Natural killer cell (primary cell): ENCODE measurements around the gene TCF7L2. TPM values are rescaled to one million over a fixed set of nuclear protein-coding genes. Genes with fewer than 3 reads are reported as not detected.
A peak's percentile ranks its signal among the peaks of the same experiment; 100 is the strongest.

Experiments
- ATAC-seq, 3 donors: fragments of 150-1000 bp in 2 of 3; fragments of 200-7000 bp in 1 of 3; cut with Tn5 transposase; 1 replicate in 1 of 3; 2 replicates in 2 of 3; pipeline ENCODE4 v1.10.0; 2021; ENCODE audit warnings: mild to moderate bottlenecking in 2 of 3, moderate library complexity in 2 of 3
- DNase-seq, 2 donors: peaks; one replicate each; pipeline versions ENCODE4 v3.0.0 to v3.0.0-alpha.2; 2013 to 2021; ENCODE audit warnings: mixed read lengths in 1 of 2
- H3K27ac ChIP-seq: one replicate; pipeline ENCODE4 v1.5.1; 2013; ENCODE audit warnings: mild to moderate bottlenecking, low read length
- H3K27me3 ChIP-seq: one replicate; pipeline ENCODE4 v1.6.1; 2013; ENCODE audit warnings: low read length; ENCODE audit not compliant: control insufficient read depth, insufficient read depth
- H3K36me3 ChIP-seq: one replicate; pipeline ENCODE4 v1.6.1; 2013; ENCODE audit warnings: low read length; ENCODE audit not compliant: control insufficient read depth, insufficient read depth
- H3K4me1 ChIP-seq: one replicate; pipeline ENCODE4 v1.6.1; 2013; ENCODE audit warnings: low read length; ENCODE audit not compliant: control insufficient read depth, insufficient read depth
- H3K4me3 ChIP-seq: one replicate; pipeline ENCODE4 v1.5.1; 2013; ENCODE audit warnings: low read length
- H3K9me3 ChIP-seq: one replicate; pipeline ENCODE4 v1.6.1; 2013; ENCODE audit warnings: low read length; ENCODE audit not compliant: control insufficient read depth, insufficient read depth
- H3K27ac Mint-ChIP-seq, 2 donors: one replicate each; pipeline ENCODE4 v1.8.0; 2022; ENCODE audit warnings: mild to moderate bottlenecking in 2 of 2, mixed read lengths in 2 of 2, moderate library complexity in 1 of 2
- H3K27me3 Mint-ChIP-seq, 2 donors: one replicate each; pipeline ENCODE4 v1.8.0; 2022; ENCODE audit warnings: low read depth in 2 of 2, mixed read lengths in 2 of 2
- H3K36me3 Mint-ChIP-seq: one replicate; pipeline ENCODE4 v1.8.0; 2022; ENCODE audit warnings: mixed read lengths
- H3K4me1 Mint-ChIP-seq, 2 donors: one replicate each; pipeline ENCODE4 v1.8.0; 2022; ENCODE audit warnings: mixed read lengths in 2 of 2
- H3K4me3 Mint-ChIP-seq: one replicate; pipeline ENCODE4 v1.8.0; 2022; ENCODE audit warnings: mild to moderate bottlenecking, moderate library complexity, mixed read lengths
- H3K9me3 Mint-ChIP-seq, 2 donors: one replicate each; pipeline ENCODE4 v1.8.0; 2022; ENCODE audit warnings: mixed read lengths in 2 of 2
- CTCF ChIP-seq: fragments of 200-600 bp; IDR thresholded peaks from one replicate; pipeline ENCODE4 v1.8.0; 2022; ENCODE audit warnings: antibody characterized with exemption
- WGBS: methylation state at CpG from one replicate; pipeline ENCODE4 v1.1.7; 2013; ENCODE audit warnings: missing lambda C conversion rate; ENCODE audit not compliant: insufficient coverage; 5-methylcytosine and 5-hydroxymethylcytosine counted together
- intact Hi-C: fragments of 100-400 bp; cut with micrococcal nuclease; formaldehyde crosslinking; loops from one replicate; pipeline ENCODE4 v1.14.2; 2022
- total RNA-seq, 4 donors: library from RNA; stranded (reverse); fragments of 120-200 nt in 1 of 4; gene quantifications; one replicate each; pipeline versions ENCODE4 v1.2.3 to v1.2.4, GENCODE V29; 2013 to 2022

The TCF7L2 gene
- total RNA-seq, 3 donors from 2014 or later (not counting 1 experiment from before 2014, with no cell fraction given): 10.4 to 32.7 (median 15.3) TPM

GRCh38 chr10:113087165-113088029 is 137.3 kb downstream of the TCF7L2 start:
- Mint-ChIP-seq H3K27me3 (no peaks in the 10 kb centered on the region), H3K36me3 (no peaks in the 10 kb centered on the region)

GRCh38 chr10:113088194-113088593 is 138.1 kb downstream of the TCF7L2 start:
- intact Hi-C loops: no loop called here
- H3K27ac Mint-ChIP-seq: no peak overlapping the region
- no peak for TF ChIP-seq CTCF

More at GRCh38 chr10:113087165-113088029, 137.3 kb downstream of the TCF7L2 start:
- Mint-ChIP-seq H3K9me3 (no peaks in the 10 kb centered on the region), H3K27ac (no peak overlapping the region), H3K4me3 (no peak overlapping the region), H3K4me1 (no peaks in the 10 kb centered on the region)
- DNase-seq: no peak
- Histone ChIP-seq H3K9me3 (no peaks in the 10 kb centered on the region), H3K4me1 (no peaks in the 10 kb centered on the region), H3K27me3 (no peaks in the 10 kb centered on the region), H3K27ac (no peak overlapping the region), H3K36me3 (no peaks in the 10 kb centered on the region), H3K4me3 (no peak overlapping the region)
- peak in 1 of 3 donors; percentile 32 for ATAC-seq
- intact Hi-C loops: no loop called here
- WGBS: 91% methylated on average over 9 of the region's 9 CpGs
- no peak for TF ChIP-seq CTCF

GRCh38 chr10:113089551-113089950 is 139.5 kb downstream of the TCF7L2 start:
- H3K27ac Mint-ChIP-seq: no peak overlapping the region
- H3K27ac ChIP-seq: no peak overlapping the region
- no peaks in the 10 kb centered on the region for H3K9me3 Mint-ChIP-seq
- ATAC-seq (no peak), DNase-seq (no peak)
- no peaks in the 10 kb centered on the region for H3K9me3 ChIP-seq
- no peak for TF ChIP-seq CTCF
- intact Hi-C loops: no loop called here
- no peaks in the 10 kb centered on the region for H3K36me3 Mint-ChIP-seq
- H3K4me1 Mint-ChIP-seq: peaks cover 10 to 17% of the 10 kb centered on the region in 2 donors
- no peaks in the 10 kb centered on the region for H3K36me3 ChIP-seq
- no peak overlapping the region for H3K4me3 ChIP-seq
- H3K27me3 ChIP-seq: no peaks in the 10 kb centered on the region
- H3K27me3 Mint-ChIP-seq: no peaks in the 10 kb centered on the region
- H3K4me3 Mint-ChIP-seq: no peak overlapping the region
- H3K4me1 ChIP-seq: peaks cover 5% of the 10 kb centered on the region
- WGBS: 83% methylated on average over 9 of the region's 9 CpGs

More at GRCh38 chr10:113088194-113088593, 138.1 kb downstream of the TCF7L2 start:
- no peaks in the 10 kb centered on the region for H3K36me3 Mint-ChIP-seq
- H3K27me3 Mint-ChIP-seq: no peaks in the 10 kb centered on the region
- no peak overlapping the region for H3K27ac ChIP-seq
- ATAC-seq (no peak), DNase-seq (no peak)
- H3K9me3 Mint-ChIP-seq: no peaks in the 10 kb centered on the region
- peaks cover 0 to 3% of the 10 kb centered on the region in 2 donors for H3K4me1 Mint-ChIP-seq
- H3K9me3 ChIP-seq: no peaks in the 10 kb centered on the region
- H3K4me3 Mint-ChIP-seq: no peak overlapping the region
- H3K4me3 ChIP-seq: no peak overlapping the region
- H3K27me3 ChIP-seq: no peaks in the 10 kb centered on the region
- WGBS: 96% methylated on average over 2 of the region's 2 CpGs
- H3K36me3 ChIP-seq: no peaks in the 10 kb centered on the region
- H3K4me1 ChIP-seq: no peaks in the 10 kb centered on the region
